AG08395 (cell line): ENCODE measurements around the gene PDE2A.

Source experiments
- DNase-seq: peaks from one replicate; pipeline ENCODE4 v3.0.0; 2012; ENCODE audit warnings: mixed read lengths, low spot score

The PDE2A gene

GRCh38 chr11:72613450-72613849, 60.8 kb downstream of the PDE2A start:
- DNase-seq, result no peak

GRCh38 chr11:72609476-72609875, 64.7 kb downstream of the PDE2A start:
- DNase-seq, result no peak

GRCh38 chr11:72609045-72609444, 65.2 kb downstream of the PDE2A start:
- DNase-seq, result peak; percentile 31

GRCh38 chr11:72607496-72607895, 66.7 kb downstream of the PDE2A start:
- no peak for DNase-seq

GRCh38 chr11:72606748-72607468, 67.3 kb downstream of the PDE2A start:
- DNase-seq, result no peak

- no peak for DNase-seq
These were observed 68.1 kb downstream of the PDE2A start for GRCh38 chr11:72605973-72606747.

GRCh38 chr11:72604256-72604655, 70.0 kb downstream of the PDE2A start:
- no peak for DNase-seq

GRCh38 chr11:72602250-72602904, 71.8 kb downstream of the PDE2A start:
- DNase-seq, result no peak

GRCh38 chr11:72600557-72600956, 73.7 kb downstream of the PDE2A start:
- DNase-seq, result no peak

- peak; percentile 29 for DNase-seq
These were observed 74.7 kb downstream of the PDE2A start for GRCh38 chr11:72599325-72600117.

- peak; percentile 75 for DNase-seq
These were observed 75.3 kb downstream of the PDE2A start for GRCh38 chr11:72598906-72599305.

- no peak for DNase-seq
These were observed 75.8 kb downstream of the PDE2A start for GRCh38 chr11:72598466-72598865.

- no peak for DNase-seq
These were observed 76.5 kb downstream of the PDE2A start for GRCh38 chr11:72597721-72598120.

- no peak for DNase-seq
These were observed 78.9 kb downstream of the PDE2A start for GRCh38 chr11:72595292-72595684.

- no peak for DNase-seq
These were observed 79.5 kb downstream of the PDE2A start for GRCh38 chr11:72594493-72595291.

- DNase-seq, result no peak
These were observed 81.3 kb downstream of the PDE2A start for GRCh38 chr11:72592698-72593495.

GRCh38 chr11:72591785-72592502, 82.3 kb downstream of the PDE2A start:
- DNase-seq, result no peak

- no peak for DNase-seq
These were observed 83.2 kb downstream of the PDE2A start for GRCh38 chr11:72591023-72591422.

- DNase-seq, result no peak
These were observed 84.1 kb downstream of the PDE2A start for GRCh38 chr11:72589802-72590761.
